GM13977 (cell line): ENCODE results near the gene FOXK1.
"Not testable (repeated sequence)": the region's sequence is repeated elsewhere in the genome, so short reads cannot be mapped to it uniquely, and the experiment has no call there.

Experiments
- DNase-seq: peaks from one replicate; pipeline ENCODE4 v3.0.0; 2012; ENCODE audit warnings: low spot score
- CTCF ChIP-seq: IDR thresholded peaks from 2 replicates; pipeline ENCODE4 v1.5.1; 2012; ENCODE audit warnings: mild to moderate bottlenecking, control low read depth; ENCODE audit not compliant: insufficient read depth; ENCODE audit errors: extremely low read depth, missing control alignments
- in situ Hi-C: fragments of 300-500 bp; cut with MboI; formaldehyde crosslinking; loops from one replicate; pipeline ENCODE4 v1.12.0; 2022; ENCODE audit warnings: low sequenced_read_pairs, low pct_unique_long_range_greater_than_20kb, mixed read lengths, inconsistent platforms; ENCODE audit not compliant: unreplicated experiment

The FOXK1 gene

GRCh38 chr7:4791101-4791737 lies 109.1 kb downstream of the FOXK1 start:
- DNase-seq = no peak
- no peak for TF ChIP-seq CTCF
- in situ Hi-C loops = no loop called here

- peak; percentile 86 for DNase-seq
- peak; percentile 78 for TF ChIP-seq CTCF
- in situ Hi-C loops = no loop called here
Observed at GRCh38 chr7:4791738-4792536, 109.8 kb downstream of the FOXK1 start.

GRCh38 chr7:4792537-4793126 lies 110.5 kb downstream of the FOXK1 start:
- in situ Hi-C loops = no loop called here
- DNase-seq = no peak
- no peak for TF ChIP-seq CTCF

- in situ Hi-C loops, DNase-seq: not testable (repeated sequence)
Observed at GRCh38 chr7:4793385-4793993, 111.4 kb downstream of the FOXK1 start.

- DNase-seq, in situ Hi-C loops: not testable (repeated sequence)
Observed at GRCh38 chr7:4794171-4794570, 112.1 kb downstream of the FOXK1 start.

- DNase-seq = no peak
- in situ Hi-C loops = no loop called here
- no peak for TF ChIP-seq CTCF
Observed at GRCh38 chr7:4794591-4795350, 112.7 kb downstream of the FOXK1 start.

- TF ChIP-seq CTCF = no peak
- DNase-seq = no peak
- in situ Hi-C loops = no loop called here
Observed at GRCh38 chr7:4796453-4796852, 114.4 kb downstream of the FOXK1 start.
